Activated T-cell treated with anti-CD3 and anti-CD28 coated beads, Interleukin-2, amount 50 U/mL, for 48 hours (primary cell): ENCODE measurements around the gene DKK2.

ENCODE experiments used
- DNase-seq, 2 experiments: peaks; one replicate each; pipeline ENCODE4 v3.0.0-alpha.2; 2020

The DKK2 gene

GRCh38 chr4:106907216-106907615 is 128.9 kb downstream of the DKK2 start:
- no peak for DNase-seq

GRCh38 chr4:106906728-106907127 is 129.4 kb downstream of the DKK2 start:
- no peak for DNase-seq

- peak in 1 of 2 experiments; percentile 20 for DNase-seq
These were observed 137.4 kb downstream of the DKK2 start for GRCh38 chr4:106898621-106899230.

GRCh38 chr4:106893903-106894302 is 142.2 kb downstream of the DKK2 start:
- no peak for DNase-seq

GRCh38 chr4:106893395-106893881 is 142.7 kb downstream of the DKK2 start:
- no peak for DNase-seq

GRCh38 chr4:106892786-106893185 is 143.3 kb downstream of the DKK2 start:
- no peak for DNase-seq

- DNase-seq = no peak
These were observed 160.8 kb downstream of the DKK2 start for GRCh38 chr4:106875340-106875739.
